ENCODE measurements around the gene STARD7. TPM values are rescaled to one million over a fixed set of nuclear protein-coding genes. Genes with fewer than 3 reads are reported as not detected.

STARD7 gene
- total and polyA plus RNA-seq, 4 donors, result 42.9 to 120 (median 59.7) TPM

DNA sequence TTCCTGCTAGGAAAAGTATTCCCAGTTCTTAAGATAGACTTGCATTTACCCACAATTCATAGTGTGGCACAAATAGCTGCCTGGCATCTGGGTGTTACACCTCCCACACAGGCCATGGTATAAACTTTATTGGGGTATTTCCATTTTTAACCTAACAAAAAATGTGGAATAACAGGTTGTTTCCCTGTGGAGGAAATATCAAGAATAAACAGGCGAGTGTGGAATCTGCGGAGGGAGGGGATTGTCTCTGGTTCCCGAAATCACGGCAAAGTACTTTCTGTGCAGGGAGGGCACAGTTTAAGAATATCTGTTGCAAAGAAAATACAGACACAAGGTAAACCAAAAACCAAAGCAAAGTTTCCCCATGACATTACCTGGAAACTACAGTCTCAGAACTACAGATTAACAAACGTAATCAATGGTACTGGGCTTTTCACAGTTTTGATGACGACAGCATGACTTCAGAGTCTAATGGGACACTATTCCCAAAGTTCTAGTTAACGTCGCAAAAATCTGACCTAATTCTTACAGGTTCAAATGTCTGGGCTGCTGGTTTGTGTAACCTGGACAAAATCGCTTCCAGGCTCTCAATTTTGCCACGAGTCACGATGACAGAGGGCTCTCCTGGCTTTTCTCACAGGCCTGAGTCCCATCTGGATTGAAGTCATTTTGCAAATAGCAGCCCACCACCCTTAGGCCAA is 1.4 kb downstream of the STARD7 start:
- Histone ChIP-seq H3K9ac (ENCODE audit: low read depth in 1 of 2, low read length in 2 of 2) (peak overlapping the region; percentile 57 to 98), H3K9me3 (ENCODE audit: control insufficient read depth in 4 of 4, low read length in 3 of 4) (no peaks in the 10 kb centered on the region), H3K27me3 (ENCODE audit: control insufficient read depth in 4 of 4, insufficient read depth in 4 of 4, low read length in 3 of 4) (no peaks in the 10 kb centered on the region), H3K4me3 (ENCODE audit: low read depth in 1 of 3, low read length in 3 of 3) (peak overlapping the region; percentile 86 to 95 (median 92)), H3K4me1 (ENCODE audit: control insufficient read depth in 4 of 4, insufficient read depth in 4 of 4, low read length in 3 of 4) (peaks cover 18 to 54% (median 48%) of the 10 kb centered on the region in 4 donors), H3K27ac (ENCODE audit: low read depth in 1 of 2, low read length in 2 of 2) (peak overlapping the region; percentile 92 to 98), H3K36me3 (ENCODE audit: control insufficient read depth in 4 of 4, insufficient read depth in 3 of 4, low read depth in 1 of 4, low read length in 3 of 4) (no peaks in the 10 kb centered on the region)
- DNase-seq (ENCODE audit: low spot score), result no peak
- WGBS, result 4% methylated on average over 11 of the region's 11 CpGs
- no peak for TF ChIP-seq JUND (IDR thresholded peaks at IDR 0.05)
- no peak for TF ChIP-seq GABPA (IDR thresholded peaks at IDR 0.05 in 1 of 2, conservative IDR thresholded peaks at IDR 0.05 in 1 of 2)
- no peak for TF ChIP-seq SP1 (IDR thresholded peaks at IDR 0.05)
- TF ChIP-seq, protein P1, sequence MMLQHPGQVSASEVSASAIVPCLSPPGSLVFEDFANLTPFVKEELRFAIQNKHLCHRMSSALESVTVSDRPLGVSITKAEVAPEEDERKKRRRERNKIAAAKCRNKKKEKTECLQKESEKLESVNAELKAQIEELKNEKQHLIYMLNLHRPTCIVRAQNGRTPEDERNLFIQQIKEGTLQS (IDR thresholded peaks at IDR 0.05), result no peak
- TF ChIP-seq TAF1 (conservative IDR thresholded peaks at IDR 0.05), result no peak
- TF ChIP-seq, protein P2, sequence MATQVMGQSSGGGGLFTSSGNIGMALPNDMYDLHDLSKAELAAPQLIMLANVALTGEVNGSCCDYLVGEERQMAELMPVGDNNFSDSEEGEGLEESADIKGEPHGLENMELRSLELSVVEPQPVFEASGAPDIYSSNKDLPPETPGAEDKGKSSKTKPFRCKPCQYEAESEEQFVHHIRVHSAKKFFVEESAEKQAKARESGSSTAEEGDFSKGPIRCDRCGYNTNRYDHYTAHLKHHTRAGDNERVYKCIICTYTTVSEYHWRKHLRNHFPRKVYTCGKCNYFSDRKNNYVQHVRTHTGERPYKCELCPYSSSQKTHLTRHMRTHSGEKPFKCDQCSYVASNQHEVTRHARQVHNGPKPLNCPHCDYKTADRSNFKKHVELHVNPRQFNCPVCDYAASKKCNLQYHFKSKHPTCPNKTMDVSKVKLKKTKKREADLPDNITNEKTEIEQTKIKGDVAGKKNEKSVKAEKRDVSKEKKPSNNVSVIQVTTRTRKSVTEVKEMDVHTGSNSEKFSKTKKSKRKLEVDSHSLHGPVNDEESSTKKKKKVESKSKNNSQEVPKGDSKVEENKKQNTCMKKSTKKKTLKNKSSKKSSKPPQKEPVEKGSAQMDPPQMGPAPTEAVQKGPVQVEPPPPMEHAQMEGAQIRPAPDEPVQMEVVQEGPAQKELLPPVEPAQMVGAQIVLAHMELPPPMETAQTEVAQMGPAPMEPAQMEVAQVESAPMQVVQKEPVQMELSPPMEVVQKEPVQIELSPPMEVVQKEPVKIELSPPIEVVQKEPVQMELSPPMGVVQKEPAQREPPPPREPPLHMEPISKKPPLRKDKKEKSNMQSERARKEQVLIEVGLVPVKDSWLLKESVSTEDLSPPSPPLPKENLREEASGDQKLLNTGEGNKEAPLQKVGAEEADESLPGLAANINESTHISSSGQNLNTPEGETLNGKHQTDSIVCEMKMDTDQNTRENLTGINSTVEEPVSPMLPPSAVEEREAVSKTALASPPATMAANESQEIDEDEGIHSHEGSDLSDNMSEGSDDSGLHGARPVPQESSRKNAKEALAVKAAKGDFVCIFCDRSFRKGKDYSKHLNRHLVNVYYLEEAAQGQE (IDR thresholded peaks at IDR 0.05), result no peak
- TF ChIP-seq EGR1 (IDR thresholded peaks at IDR 0.05; ENCODE audit: low read depth in 2 of 2), result no peak

DNA sequence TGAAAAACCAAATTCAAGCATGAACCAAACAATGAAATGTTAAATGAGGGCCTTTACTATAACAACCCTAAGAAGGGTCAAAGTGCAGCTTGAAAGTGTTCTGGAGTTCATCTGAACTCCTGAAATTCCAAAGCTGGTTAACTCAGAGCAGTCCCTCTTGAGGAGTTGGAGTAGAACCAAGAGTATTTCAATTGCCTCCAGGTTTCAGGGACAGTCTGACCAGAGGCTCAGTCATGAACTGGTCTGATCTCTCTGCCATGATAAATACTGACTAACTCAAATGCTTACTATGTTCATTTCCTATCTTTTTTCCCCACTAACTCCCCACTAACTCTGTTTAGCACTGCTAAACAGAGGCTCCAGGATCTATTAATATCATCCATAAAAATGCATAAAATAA is 2.7 kb downstream of the STARD7 start:
- H3K27ac ChIP-seq (ENCODE audit: low read depth in 1 of 2, low read length in 2 of 2), result peak overlapping the region in 1 of 2 donors; percentile 11
- DNase-seq (ENCODE audit: low spot score), result no peak
- H3K9ac ChIP-seq (ENCODE audit: low read depth in 1 of 2, low read length in 2 of 2), result no peak overlapping the region
- no peaks in the 10 kb centered on the region for H3K27me3 ChIP-seq (ENCODE audit: control insufficient read depth in 4 of 4, insufficient read depth in 4 of 4, low read length in 3 of 4)
- H3K36me3 ChIP-seq (ENCODE audit: control insufficient read depth in 4 of 4, insufficient read depth in 3 of 4, low read depth in 1 of 4, low read length in 3 of 4), result no peaks in the 10 kb centered on the region
- peak overlapping the region in 1 of 3 donors; percentile 14 for H3K4me3 ChIP-seq (ENCODE audit: low read depth in 1 of 3, low read length in 3 of 3)
- H3K9me3 ChIP-seq (ENCODE audit: control insufficient read depth in 4 of 4, low read length in 3 of 4), result no peaks in the 10 kb centered on the region
- peaks cover 23 to 67% (median 61%) of the 10 kb centered on the region in 4 donors for H3K4me1 ChIP-seq (ENCODE audit: control insufficient read depth in 4 of 4, insufficient read depth in 4 of 4, low read length in 3 of 4)
- no peak for TF ChIP-seq RXRA (IDR thresholded peaks at IDR 0.05)
- no peak for TF ChIP-seq RAD21 (IDR thresholded peaks at IDR 0.05)
- TF ChIP-seq JUND (IDR thresholded peaks at IDR 0.05), result no peak
- TF ChIP-seq HNF4A (conservative IDR thresholded peaks at IDR 0.05), result no peak
- no peak for TF ChIP-seq TAF1 (conservative IDR thresholded peaks at IDR 0.05)
- TF ChIP-seq, protein P1 (IDR thresholded peaks at IDR 0.05), result no peak
- TF ChIP-seq EGR1 (IDR thresholded peaks at IDR 0.05; ENCODE audit: low read depth in 2 of 2), result no peak
- TF ChIP-seq FOXA2 (IDR thresholded peaks at IDR 0.05), result no peak
- TF ChIP-seq SP1 (IDR thresholded peaks at IDR 0.05), result no peak
- no peak for TF ChIP-seq GABPA (IDR thresholded peaks at IDR 0.05 in 1 of 2, conservative IDR thresholded peaks at IDR 0.05 in 1 of 2)
- no peak for TF ChIP-seq HNF4G (IDR thresholded peaks at IDR 0.05)
- no peak for TF ChIP-seq NR2F2 (IDR thresholded peaks at IDR 0.05)
- no peak for TF ChIP-seq FOXA1 (IDR thresholded peaks at IDR 0.05)
- TF ChIP-seq, protein P3, sequence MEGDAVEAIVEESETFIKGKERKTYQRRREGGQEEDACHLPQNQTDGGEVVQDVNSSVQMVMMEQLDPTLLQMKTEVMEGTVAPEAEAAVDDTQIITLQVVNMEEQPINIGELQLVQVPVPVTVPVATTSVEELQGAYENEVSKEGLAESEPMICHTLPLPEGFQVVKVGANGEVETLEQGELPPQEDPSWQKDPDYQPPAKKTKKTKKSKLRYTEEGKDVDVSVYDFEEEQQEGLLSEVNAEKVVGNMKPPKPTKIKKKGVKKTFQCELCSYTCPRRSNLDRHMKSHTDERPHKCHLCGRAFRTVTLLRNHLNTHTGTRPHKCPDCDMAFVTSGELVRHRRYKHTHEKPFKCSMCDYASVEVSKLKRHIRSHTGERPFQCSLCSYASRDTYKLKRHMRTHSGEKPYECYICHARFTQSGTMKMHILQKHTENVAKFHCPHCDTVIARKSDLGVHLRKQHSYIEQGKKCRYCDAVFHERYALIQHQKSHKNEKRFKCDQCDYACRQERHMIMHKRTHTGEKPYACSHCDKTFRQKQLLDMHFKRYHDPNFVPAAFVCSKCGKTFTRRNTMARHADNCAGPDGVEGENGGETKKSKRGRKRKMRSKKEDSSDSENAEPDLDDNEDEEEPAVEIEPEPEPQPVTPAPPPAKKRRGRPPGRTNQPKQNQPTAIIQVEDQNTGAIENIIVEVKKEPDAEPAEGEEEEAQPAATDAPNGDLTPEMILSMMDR (IDR thresholded peaks at IDR 0.05; ENCODE audit: low read depth, low read length, missing input control), result no peak

All from liver (tissue), 9 donors.